ENCODE results near the gene SLC9A9. TPM values are rescaled to one million over a fixed set of nuclear protein-coding genes. Genes with fewer than 3 reads are reported as not detected.

SLC9A9 gene
- total RNA-seq, 4 donors from 2014 or later: 7.8 to 19.6 (median 13.4) TPM

GRCh38 chr3:143277531-143277930, 570.7 kb downstream of the SLC9A9 start:
- no peak overlapping the region for H3K4me3 ChIP-seq (replicated peaks in 1 of 3)
- TF ChIP-seq CTCF (IDR thresholded peaks at IDR 0.05) (no peak), POLR2A (IDR thresholded peaks at IDR 0.05) (no peak)
- 93 to 100% methylated on average over 2 of the region's 2 CpGs for WGBS, 2 donors
- intact Hi-C loops (cut with DNase I): no loop called here
- no peaks in the 10 kb centered on the region for H3K27me3 ChIP-seq
- no peaks in the 10 kb centered on the region for H3K9me3 ChIP-seq
- no peak overlapping the region for H3K27ac ChIP-seq
- no peak for DNase-seq
- H3K4me1 ChIP-seq: no peaks in the 10 kb centered on the region
- H3K36me3 ChIP-seq: no peaks in the 10 kb centered on the region

- TF ChIP-seq CTCF (IDR thresholded peaks at IDR 0.05): no peak
- no peak for TF ChIP-seq POLR2A (IDR thresholded peaks at IDR 0.05)
- DNase-seq: no peak
These were observed 571.7 kb downstream of the SLC9A9 start for GRCh38 chr3:143276592-143276991.

GRCh38 chr3:143273975-143274690, 574.1 kb downstream of the SLC9A9 start:
- no peak for DNase-seq
- no peaks in the 10 kb centered on the region for H3K4me1 ChIP-seq
- no peak for TF ChIP-seq CTCF (IDR thresholded peaks at IDR 0.05)
- TF ChIP-seq POLR2A (IDR thresholded peaks at IDR 0.05): no peak
- no peak overlapping the region for H3K4me3 ChIP-seq (replicated peaks in 1 of 3)
- H3K36me3 ChIP-seq: no peaks in the 10 kb centered on the region
- 93 to 100% methylated on average over 1 of the region's 1 CpG for WGBS, 2 donors
- no peaks in the 10 kb centered on the region for H3K9me3 ChIP-seq
- no peaks in the 10 kb centered on the region for H3K27me3 ChIP-seq
- intact Hi-C loops (cut with DNase I): no loop called here
- no peak overlapping the region for H3K27ac ChIP-seq

More at GRCh38 chr3:143276592-143276991, 571.7 kb downstream of the SLC9A9 start:
- Histone ChIP-seq H3K4me1 (no peaks in the 10 kb centered on the region), H3K27me3 (no peaks in the 10 kb centered on the region), H3K36me3 (no peaks in the 10 kb centered on the region), H3K27ac (no peak overlapping the region), H3K4me3 (replicated peaks in 1 of 3) (no peak overlapping the region), H3K9me3 (no peaks in the 10 kb centered on the region)
- intact Hi-C loops (cut with DNase I): no loop called here

- H3K36me3 ChIP-seq: no peaks in the 10 kb centered on the region
- H3K27ac ChIP-seq: no peak overlapping the region
- H3K4me1 ChIP-seq: peaks cover 0 to 10% of the 10 kb centered on the region in 2 donors
- no peak for TF ChIP-seq CTCF (IDR thresholded peaks at IDR 0.05)
- no peak for TF ChIP-seq POLR2A (IDR thresholded peaks at IDR 0.05)
- no peak overlapping the region for H3K4me3 ChIP-seq (replicated peaks in 1 of 3)
- no peaks in the 10 kb centered on the region for H3K9me3 ChIP-seq
- H3K27me3 ChIP-seq: no peaks in the 10 kb centered on the region
- 96 to 100% methylated on average over 2 of the region's 2 CpGs for WGBS, 2 donors
- intact Hi-C loops (cut with DNase I): no loop called here
- DNase-seq: no peak
These were observed 577.1 kb downstream of the SLC9A9 start for GRCh38 chr3:143271136-143271535.

GRCh38 chr3:143269741-143270140, 578.5 kb downstream of the SLC9A9 start:
- no peaks in the 10 kb centered on the region for H3K27me3 ChIP-seq
- 95 to 99% methylated on average over 3 of the region's 3 CpGs for WGBS, 2 donors
- intact Hi-C loops (cut with DNase I): no loop called here
- TF ChIP-seq CTCF (IDR thresholded peaks at IDR 0.05) (no peak), POLR2A (IDR thresholded peaks at IDR 0.05) (no peak)
- H3K36me3 ChIP-seq: no peaks in the 10 kb centered on the region
- no peak overlapping the region for H3K27ac ChIP-seq
- no peak for DNase-seq
- H3K4me1 ChIP-seq: peaks cover 0 to 16% of the 10 kb centered on the region in 2 donors
- no peak overlapping the region for H3K4me3 ChIP-seq (replicated peaks in 1 of 3)
- H3K9me3 ChIP-seq: no peaks in the 10 kb centered on the region

Measured in thyroid gland (tissue), 4 donors.